HEK293 (cell line): ENCODE results near the gene ALDH4A1.

Source experiments
- GLIS1 ChIP-seq: fragments of 450-650 bp; formaldehyde crosslinking; IDR thresholded peaks from 2 replicates; pipeline ENCODE4 v1.5.1; 2016; ENCODE audit warnings: missing biosample characterization, missing genetic modification characterization
- HOXA7 ChIP-seq: sonication (generic); formaldehyde crosslinking; IDR thresholded peaks from 2 replicates; pipeline ENCODE4 v1.8.1; 2022; ENCODE audit warnings: missing genetic modification reagents, borderline replicate concordance
- KLF7 ChIP-seq: fragments of 450-650 bp; formaldehyde crosslinking; IDR thresholded peaks from 2 replicates; pipeline ENCODE4 v1.5.1; 2016; ENCODE audit warnings: missing biosample characterization, missing genetic modification characterization, borderline replicate concordance
- ZBTB21 ChIP-seq: fragments of 450-650 bp; formaldehyde crosslinking; IDR thresholded peaks from 2 replicates; pipeline ENCODE4 v1.5.1; 2017; ENCODE audit warnings: missing biosample characterization, missing genetic modification characterization
- ZBTB7A ChIP-seq: fragments of 450-650 bp; formaldehyde crosslinking; IDR thresholded peaks from 2 replicates; pipeline ENCODE4 v1.5.1; 2016; ENCODE audit warnings: low read depth, missing biosample characterization, missing genetic modification characterization
- ZNF121 ChIP-seq: fragments of 450-650 bp; formaldehyde crosslinking; IDR thresholded peaks from 2 replicates; pipeline ENCODE4 v1.5.1; 2016; ENCODE audit warnings: missing biosample characterization, missing genetic modification characterization
- ZNF211 ChIP-seq: fragments of 450-650 bp; formaldehyde crosslinking; IDR thresholded peaks from 2 replicates; pipeline ENCODE4 v1.5.1; 2016; ENCODE audit warnings: low read depth, missing biosample characterization, missing genetic modification characterization
- ZNF433 ChIP-seq: fragments of 450-650 bp; formaldehyde crosslinking; IDR thresholded peaks from 2 replicates; pipeline ENCODE4 v1.5.1; 2016; ENCODE audit warnings: missing biosample characterization, missing genetic modification characterization, low read depth
- ZNF473 ChIP-seq: fragments of 450-650 bp; formaldehyde crosslinking; IDR thresholded peaks from 2 replicates; pipeline ENCODE4 v1.5.1; 2017; ENCODE audit warnings: missing biosample characterization, missing genetic modification characterization
- TF ChIP-seq, protein P1 (sequence below): fragments of 450-650 bp; formaldehyde crosslinking; IDR thresholded peaks from 2 replicates; pipeline ENCODE4 v1.5.1; 2016; ENCODE audit warnings: missing biosample characterization, missing genetic modification characterization
- TF ChIP-seq, protein P2 (sequence below): fragments of 450-650 bp; formaldehyde crosslinking; IDR thresholded peaks from 2 replicates; pipeline ENCODE4 v1.5.1; 2016; ENCODE audit warnings: missing biosample characterization, missing genetic modification characterization
- TF ChIP-seq, protein P3 (sequence below): fragments of 450-650 bp; formaldehyde crosslinking; IDR thresholded peaks from 2 replicates; pipeline ENCODE4 v1.5.1; 2017; ENCODE audit warnings: missing biosample characterization, missing genetic modification characterization

DNA sequence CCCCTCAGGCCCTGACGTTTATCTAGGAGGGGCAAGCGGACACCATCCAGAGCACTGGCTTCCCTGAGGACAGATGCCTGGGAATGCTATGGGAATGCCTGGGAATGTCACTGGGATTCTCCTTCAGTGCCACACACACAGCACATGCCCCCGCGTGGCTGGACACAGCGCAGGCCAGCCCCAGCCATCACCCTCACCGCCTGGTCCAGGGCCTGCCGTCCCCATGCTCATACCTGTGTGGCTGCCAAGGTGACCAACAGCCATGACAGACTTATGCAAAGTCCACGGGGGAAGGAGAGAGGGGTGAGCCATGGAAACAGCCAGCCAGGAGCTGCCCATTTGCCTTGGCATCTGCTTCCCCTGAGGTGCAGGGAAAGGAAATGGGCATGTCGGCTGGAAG is 37.2 kb downstream of the ALDH4A1 start:
- TF ChIP-seq HOXA7 = no peak
- TF ChIP-seq ZBTB7A (tag by site-specific recombination) = no peak
- TF ChIP-seq, protein P1, sequence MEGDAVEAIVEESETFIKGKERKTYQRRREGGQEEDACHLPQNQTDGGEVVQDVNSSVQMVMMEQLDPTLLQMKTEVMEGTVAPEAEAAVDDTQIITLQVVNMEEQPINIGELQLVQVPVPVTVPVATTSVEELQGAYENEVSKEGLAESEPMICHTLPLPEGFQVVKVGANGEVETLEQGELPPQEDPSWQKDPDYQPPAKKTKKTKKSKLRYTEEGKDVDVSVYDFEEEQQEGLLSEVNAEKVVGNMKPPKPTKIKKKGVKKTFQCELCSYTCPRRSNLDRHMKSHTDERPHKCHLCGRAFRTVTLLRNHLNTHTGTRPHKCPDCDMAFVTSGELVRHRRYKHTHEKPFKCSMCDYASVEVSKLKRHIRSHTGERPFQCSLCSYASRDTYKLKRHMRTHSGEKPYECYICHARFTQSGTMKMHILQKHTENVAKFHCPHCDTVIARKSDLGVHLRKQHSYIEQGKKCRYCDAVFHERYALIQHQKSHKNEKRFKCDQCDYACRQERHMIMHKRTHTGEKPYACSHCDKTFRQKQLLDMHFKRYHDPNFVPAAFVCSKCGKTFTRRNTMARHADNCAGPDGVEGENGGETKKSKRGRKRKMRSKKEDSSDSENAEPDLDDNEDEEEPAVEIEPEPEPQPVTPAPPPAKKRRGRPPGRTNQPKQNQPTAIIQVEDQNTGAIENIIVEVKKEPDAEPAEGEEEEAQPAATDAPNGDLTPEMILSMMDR (tag by site-specific recombination) = no peak
- TF ChIP-seq KLF7 = no peak
- TF ChIP-seq GLIS1 (tag by site-specific recombination) = no peak
- TF ChIP-seq ZBTB21 (tag by site-specific recombination) = no peak
- TF ChIP-seq, protein P2, sequence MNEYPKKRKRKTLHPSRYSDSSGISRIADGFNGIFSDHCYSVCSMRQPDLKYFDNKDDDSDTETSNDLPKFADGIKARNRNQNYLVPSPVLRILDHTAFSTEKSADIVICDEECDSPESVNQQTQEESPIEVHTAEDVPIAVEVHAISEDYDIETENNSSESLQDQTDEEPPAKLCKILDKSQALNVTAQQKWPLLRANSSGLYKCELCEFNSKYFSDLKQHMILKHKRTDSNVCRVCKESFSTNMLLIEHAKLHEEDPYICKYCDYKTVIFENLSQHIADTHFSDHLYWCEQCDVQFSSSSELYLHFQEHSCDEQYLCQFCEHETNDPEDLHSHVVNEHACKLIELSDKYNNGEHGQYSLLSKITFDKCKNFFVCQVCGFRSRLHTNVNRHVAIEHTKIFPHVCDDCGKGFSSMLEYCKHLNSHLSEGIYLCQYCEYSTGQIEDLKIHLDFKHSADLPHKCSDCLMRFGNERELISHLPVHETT (tag by site-specific recombination) = no peak
- TF ChIP-seq, protein P3, sequence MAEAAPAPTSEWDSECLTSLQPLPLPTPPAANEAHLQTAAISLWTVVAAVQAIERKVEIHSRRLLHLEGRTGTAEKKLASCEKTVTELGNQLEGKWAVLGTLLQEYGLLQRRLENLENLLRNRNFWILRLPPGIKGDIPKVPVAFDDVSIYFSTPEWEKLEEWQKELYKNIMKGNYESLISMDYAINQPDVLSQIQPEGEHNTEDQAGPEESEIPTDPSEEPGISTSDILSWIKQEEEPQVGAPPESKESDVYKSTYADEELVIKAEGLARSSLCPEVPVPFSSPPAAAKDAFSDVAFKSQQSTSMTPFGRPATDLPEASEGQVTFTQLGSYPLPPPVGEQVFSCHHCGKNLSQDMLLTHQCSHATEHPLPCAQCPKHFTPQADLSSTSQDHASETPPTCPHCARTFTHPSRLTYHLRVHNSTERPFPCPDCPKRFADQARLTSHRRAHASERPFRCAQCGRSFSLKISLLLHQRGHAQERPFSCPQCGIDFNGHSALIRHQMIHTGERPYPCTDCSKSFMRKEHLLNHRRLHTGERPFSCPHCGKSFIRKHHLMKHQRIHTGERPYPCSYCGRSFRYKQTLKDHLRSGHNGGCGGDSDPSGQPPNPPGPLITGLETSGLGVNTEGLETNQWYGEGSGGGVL = no peak
- TF ChIP-seq ZNF211 = no peak
- TF ChIP-seq ZNF433 (tag by site-specific recombination) = no peak
- no peak for TF ChIP-seq ZNF121 (tag by site-specific recombination)
- TF ChIP-seq ZNF473 (tag by site-specific recombination) = no peak
